ENCODE measurements around the gene MFN2. TPM values are rescaled to one million over a fixed set of nuclear protein-coding genes. Genes with fewer than 3 reads are reported as not detected.
"Not testable (repeated sequence)": the region's sequence is repeated elsewhere in the genome, so short reads cannot be mapped to it uniquely, and the experiment has no call there.

MFN2 gene
- total and polyA plus RNA-seq, 4 donors, result 26.7 to 70.8 (median 39.9) TPM

- DNase-seq (no peak), ATAC-seq (ENCODE audit: insufficient read depth, low FRiP score) (no peak)
- no peaks in the 10 kb centered on the region for H3K36me3 ChIP-seq (ENCODE audit: control insufficient read depth in 4 of 4, insufficient read depth in 4 of 4, low read length in 4 of 4)
- H3K9ac ChIP-seq (ENCODE audit: insufficient read depth in 1 of 2, low read length in 2 of 2), result no peak overlapping the region
- H3K27ac ChIP-seq (ENCODE audit: low read depth in 1 of 2, low read length in 1 of 2), result no peak overlapping the region
- no peaks in the 10 kb centered on the region for H3K27me3 ChIP-seq (ENCODE audit: control insufficient read depth in 3 of 3, insufficient read depth in 3 of 3, low read length in 2 of 3)
- H3K9me3 ChIP-seq (ENCODE audit: control insufficient read depth in 4 of 4, insufficient read depth in 3 of 4, low read length in 3 of 4), result no peaks in the 10 kb centered on the region
- no peak overlapping the region for H3K4me3 ChIP-seq
- TF ChIP-seq CTCF (IDR thresholded peaks at IDR 0.05; ENCODE audit: control extremely low read depth, extremely low read depth), result no peak
- H3K4me1 ChIP-seq (ENCODE audit: control insufficient read depth in 5 of 5, insufficient read depth in 5 of 5, low read length in 5 of 5), result peaks cover 0 to 7% (median 0%) of the 10 kb centered on the region in 5 donors
- WGBS, 2 donors, result 70 to 80% methylated on average over 17 of the region's 17 CpGs
These were observed 58.3 kb downstream of the MFN2 start for GRCh38 chr1:12038356-12039163.

- no peak overlapping the region for H3K27ac ChIP-seq (ENCODE audit: low read depth in 1 of 2, low read length in 1 of 2)
- H3K4me3 ChIP-seq, result no peak overlapping the region
- DNase-seq, result no peak
- 53 to 67% methylated on average over 2 of the region's 2 CpGs for WGBS, 2 donors
- TF ChIP-seq CTCF (IDR thresholded peaks at IDR 0.05; ENCODE audit: control extremely low read depth, extremely low read depth), result no peak
- H3K36me3 ChIP-seq (ENCODE audit: control insufficient read depth in 4 of 4, insufficient read depth in 4 of 4, low read length in 4 of 4), result no peaks in the 10 kb centered on the region
- no peak overlapping the region for H3K9ac ChIP-seq (ENCODE audit: insufficient read depth in 1 of 2, low read length in 2 of 2)
- no peak for ATAC-seq (ENCODE audit: insufficient read depth, low FRiP score)
- no peaks in the 10 kb centered on the region for H3K27me3 ChIP-seq (ENCODE audit: control insufficient read depth in 3 of 3, insufficient read depth in 3 of 3, low read length in 2 of 3)
- H3K9me3 ChIP-seq (ENCODE audit: control insufficient read depth in 4 of 4, insufficient read depth in 3 of 4, low read length in 3 of 4), result no peaks in the 10 kb centered on the region
- H3K4me1 ChIP-seq (ENCODE audit: control insufficient read depth in 5 of 5, insufficient read depth in 5 of 5, low read length in 5 of 5), result peaks cover 0 to 5% (median 0%) of the 10 kb centered on the region in 5 donors
These were observed 58.9 kb downstream of the MFN2 start for GRCh38 chr1:12039164-12039525.

GRCh38 chr1:12039824-12040456, 59.7 kb downstream of the MFN2 start:
- H3K27me3 ChIP-seq (ENCODE audit: control insufficient read depth in 3 of 3, insufficient read depth in 3 of 3, low read length in 2 of 3); H3K4me3 ChIP-seq; H3K36me3 ChIP-seq (ENCODE audit: control insufficient read depth in 4 of 4, insufficient read depth in 4 of 4, low read length in 4 of 4); H3K9me3 ChIP-seq (ENCODE audit: control insufficient read depth in 4 of 4, insufficient read depth in 3 of 4, low read length in 3 of 4); ATAC-seq (ENCODE audit: insufficient read depth, low FRiP score); H3K4me1 ChIP-seq (ENCODE audit: control insufficient read depth in 5 of 5, insufficient read depth in 5 of 5, low read length in 5 of 5); H3K9ac ChIP-seq (ENCODE audit: insufficient read depth in 1 of 2, low read length in 2 of 2); DNase-seq; H3K27ac ChIP-seq (ENCODE audit: low read depth in 1 of 2, low read length in 1 of 2): not testable (repeated sequence)
- WGBS, 2 donors, result 89 to 94% methylated on average over 13 of the region's 13 CpGs

- no peak for TF ChIP-seq CTCF (IDR thresholded peaks at IDR 0.05; ENCODE audit: control extremely low read depth, extremely low read depth)
- Histone ChIP-seq H3K27me3 (ENCODE audit: control insufficient read depth in 3 of 3, insufficient read depth in 3 of 3, low read length in 2 of 3) (no peaks in the 10 kb centered on the region), H3K36me3 (ENCODE audit: control insufficient read depth in 4 of 4, insufficient read depth in 4 of 4, low read length in 4 of 4) (no peaks in the 10 kb centered on the region), H3K9ac (ENCODE audit: insufficient read depth in 1 of 2, low read length in 2 of 2) (no peak overlapping the region), H3K4me3 (no peak overlapping the region), H3K27ac (ENCODE audit: low read depth in 1 of 2, low read length in 1 of 2) (no peak overlapping the region), H3K9me3 (ENCODE audit: control insufficient read depth in 4 of 4, insufficient read depth in 3 of 4, low read length in 3 of 4) (no peaks in the 10 kb centered on the region), H3K4me1 (ENCODE audit: control insufficient read depth in 5 of 5, insufficient read depth in 5 of 5, low read length in 5 of 5) (no peaks in the 10 kb centered on the region)
- ATAC-seq (ENCODE audit: insufficient read depth, low FRiP score) (no peak), DNase-seq (no peak)
- WGBS, 2 donors, result 64 to 78% methylated on average over 6 of the region's 6 CpGs
These were observed 60.3 kb downstream of the MFN2 start for GRCh38 chr1:12040457-12041051.

- H3K9me3 ChIP-seq (ENCODE audit: control insufficient read depth in 4 of 4, insufficient read depth in 3 of 4, low read length in 3 of 4); H3K4me3 ChIP-seq; H3K9ac ChIP-seq (ENCODE audit: insufficient read depth in 1 of 2, low read length in 2 of 2); DNase-seq; ATAC-seq (ENCODE audit: insufficient read depth, low FRiP score); H3K27ac ChIP-seq (ENCODE audit: low read depth in 1 of 2, low read length in 1 of 2); H3K27me3 ChIP-seq (ENCODE audit: control insufficient read depth in 3 of 3, insufficient read depth in 3 of 3, low read length in 2 of 3); H3K4me1 ChIP-seq (ENCODE audit: control insufficient read depth in 5 of 5, insufficient read depth in 5 of 5, low read length in 5 of 5); H3K36me3 ChIP-seq (ENCODE audit: control insufficient read depth in 4 of 4, insufficient read depth in 4 of 4, low read length in 4 of 4): not testable (repeated sequence)
- WGBS, 2 donors, result 60 to 80% methylated on average over 15 of the region's 15 CpGs
These were observed 64.1 kb downstream of the MFN2 start for GRCh38 chr1:12044187-12044877.
